Prostate gland (tissue), 2 donors: ENCODE data around the gene PDE8A. TPM values are rescaled to one million over a fixed set of nuclear protein-coding genes. Genes with fewer than 3 reads are reported as not detected.

Source experiments
- DNase-seq: peaks from one replicate; pipeline ENCODE4 v3.0.0-alpha.2; 2019; ENCODE audit warnings: low spot score
- H3K27ac ChIP-seq, 2 donors: fragments of 200-600 bp; sonication (generic); 2 replicates each; pipeline ENCODE4 v1.5.1; 2017 to 2019
- H3K27me3 ChIP-seq: fragments of 200-600 bp; sonication (generic); replicated peaks from 2 replicates; pipeline ENCODE4 v1.5.1; 2019; ENCODE audit not compliant: insufficient read depth
- H3K36me3 ChIP-seq, 2 donors: fragments of 200-600 bp; sonication (generic); 1 replicate in 1 of 2; 2 replicates in 1 of 2; pipeline versions ENCODE4 v1.5.1 to v1.8.1; 2017 to 2019
- H3K4me1 ChIP-seq: fragments of 200-600 bp; sonication (generic); replicated peaks from 2 replicates; pipeline ENCODE4 v1.5.1; 2019
- H3K4me3 ChIP-seq, 2 donors: fragments of 200-600 bp; sonication (generic); 2 replicates each; pipeline ENCODE4 v1.5.1; 2017 to 2019
- H3K9me3 ChIP-seq: fragments of 200-600 bp; sonication (generic); 2 replicates; pipeline ENCODE4 v1.5.1; 2017
- CTCF ChIP-seq, 4 experiments: fragments of 200-600 bp in 2 of 4; fragments of 450-650 bp in 2 of 4; sonication (generic) in 2 of 4; IDR thresholded peaks; 1 replicate in 3 of 4; 2 replicates in 1 of 4; pipeline ENCODE4 v1.5.1; 2016 to 2019; ENCODE audit warnings: antibody characterized with exemption in 4 of 4, mild to moderate bottlenecking in 2 of 4, moderate library complexity in 2 of 4
- POLR2A ChIP-seq: fragments of 450-650 bp; IDR thresholded peaks from one replicate; pipeline ENCODE4 v1.6.1; 2016; ENCODE audit warnings: antibody characterized with exemption, mild to moderate bottlenecking
- POLR2AphosphoS5 ChIP-seq: sonication (generic); formaldehyde crosslinking; IDR thresholded peaks from one replicate; pipeline ENCODE4 v1.6.1; 2017; ENCODE audit warnings: antibody characterized with exemption
- WGBS: methylation state at CpG from one replicate; pipeline ENCODE4 v1.1.5; 2018; 5-methylcytosine and 5-hydroxymethylcytosine counted together
- intact Hi-C: fragments of 100-400 bp; cut with DNase I; formaldehyde crosslinking; loops from one replicate; pipeline ENCODE4 v1.14.2; 2022
- total RNA-seq, 2 donors: library from RNA; depleted of rRNA; stranded (reverse); fragments of >200 nt; gene quantifications; one replicate each; pipeline ENCODE4 v1.1.0, GENCODE V29; 2016

The PDE8A gene
- total RNA-seq, 2 donors from 2014 or later = 28.3 to 52.7 TPM

GRCh38 chr15:85071061-85071460 is 89.4 kb downstream of the PDE8A start:
- Histone ChIP-seq H3K4me1 (no peaks in the 10 kb centered on the region), H3K27ac (no peak overlapping the region), H3K27me3 (no peaks in the 10 kb centered on the region), H3K36me3 (no peaks in the 10 kb centered on the region), H3K4me3 (no peak overlapping the region), H3K9me3 (no peaks in the 10 kb centered on the region)
- intact Hi-C loops = no loop called here
- no peak for TF ChIP-seq POLR2A
- no peak for TF ChIP-seq POLR2AphosphoS5
- TF ChIP-seq CTCF (IDR thresholded peaks at IDR 0.05) = no peak
- DNase-seq = no peak
- WGBS = 74% methylated on average over 2 of the region's 2 CpGs

GRCh38 chr15:85071504-85071903 is 89.8 kb downstream of the PDE8A start:
- H3K9me3 ChIP-seq = no peaks in the 10 kb centered on the region
- intact Hi-C loops = no loop called here

GRCh38 chr15:85072917-85073316 is 91.3 kb downstream of the PDE8A start:
- intact Hi-C loops = no loop called here
- Histone ChIP-seq H3K27me3 (no peaks in the 10 kb centered on the region), H3K4me1 (no peaks in the 10 kb centered on the region), H3K4me3 (no peak overlapping the region), H3K9me3 (no peaks in the 10 kb centered on the region), H3K27ac (no peak overlapping the region), H3K36me3 (no peaks in the 10 kb centered on the region)
- DNase-seq = no peak
- no peak for TF ChIP-seq POLR2AphosphoS5
- no peak for TF ChIP-seq CTCF (IDR thresholded peaks at IDR 0.05)
- TF ChIP-seq POLR2A = no peak
- WGBS = 99% methylated on average over 4 of the region's 4 CpGs

More at GRCh38 chr15:85071504-85071903, 89.8 kb downstream of the PDE8A start:
- Histone ChIP-seq H3K4me1 (no peaks in the 10 kb centered on the region), H3K27ac (no peak overlapping the region), H3K36me3 (no peaks in the 10 kb centered on the region), H3K4me3 (no peak overlapping the region), H3K27me3 (no peaks in the 10 kb centered on the region)
- DNase-seq = no peak
- TF ChIP-seq POLR2AphosphoS5 = no peak
- no peak for TF ChIP-seq CTCF (IDR thresholded peaks at IDR 0.05)
- TF ChIP-seq POLR2A = no peak
- WGBS = 97% methylated on average over 4 of the region's 4 CpGs

GRCh38 chr15:85073556-85074194 is 92.0 kb downstream of the PDE8A start:
- H3K4me3 ChIP-seq = no peak overlapping the region
- H3K27ac ChIP-seq = no peak overlapping the region
- 96% methylated on average over 3 of the region's 3 CpGs for WGBS
- H3K36me3 ChIP-seq = no peaks in the 10 kb centered on the region
- intact Hi-C loops = no loop called here
- no peaks in the 10 kb centered on the region for H3K4me1 ChIP-seq
- no peak for TF ChIP-seq CTCF (IDR thresholded peaks at IDR 0.05)
- TF ChIP-seq POLR2A = no peak
- TF ChIP-seq POLR2AphosphoS5 = no peak
- no peaks in the 10 kb centered on the region for H3K27me3 ChIP-seq
- DNase-seq = no peak
- H3K9me3 ChIP-seq = no peaks in the 10 kb centered on the region

- no peak for TF ChIP-seq POLR2AphosphoS5
- TF ChIP-seq POLR2A = no peak
- no peak for TF ChIP-seq CTCF (IDR thresholded peaks at IDR 0.05)
- WGBS = 97% methylated on average over 2 of the region's 2 CpGs
- Histone ChIP-seq H3K4me3 (no peak overlapping the region), H3K4me1 (no peaks in the 10 kb centered on the region), H3K27ac (no peak overlapping the region), H3K36me3 (peaks cover 0 to 5% of the 10 kb centered on the region in 2 donors), H3K27me3 (no peaks in the 10 kb centered on the region), H3K9me3 (no peaks in the 10 kb centered on the region)
- DNase-seq = no peak
- intact Hi-C loops = no loop called here
Measured at GRCh38 chr15:85086855-85087254, 105.2 kb downstream of the PDE8A start.
